H1 (cell line): ENCODE data around the gene GHRH. TPM values are rescaled to one million over a fixed set of nuclear protein-coding genes. Genes with fewer than 3 reads are reported as not detected.
A peak's percentile ranks its signal among the peaks of the same experiment; 100 is the strongest.

ENCODE experiments used
- CTCF ChIA-PET: fragments of 300-600 bp; sonication (Branson Sonifier 250); formaldehyde crosslinking; loops from one replicate; lab custom pipeline; 2021; ENCODE audit not compliant: partially characterized antibody; lab: Charles Lee
- POLR2A ChIA-PET: fragments of 300-600 bp; sonication (Branson Sonifier 250); formaldehyde crosslinking; loops from one replicate; lab custom pipeline; 2021; ENCODE audit warnings: inconsistent platforms; ENCODE audit not compliant: partially characterized antibody; lab: Charles Lee
- DNase-seq, 2 experiments: peaks; one replicate each; pipeline versions ENCODE4 v3.0.0 to v3.0.0-alpha.2; 2010 to 2022; ENCODE audit warnings: low spot score in 2 of 2, low read depth in 1 of 2, mixed read lengths in 1 of 2
- FAIRE-seq: peaks from 2 replicates; lab custom pipeline; 2011; peaks lifted over from hg19 to GRCh38; lab: Jason Lieb, UNC
- H2AFZ ChIP-seq: 2 replicates; pipeline ENCODE4 v1.8.1; 2012; ENCODE audit warnings: low read length, inconsistent platforms
- H2AK5ac ChIP-seq: 2 replicates; pipeline ENCODE4 v1.6.1; 2013; ENCODE audit warnings: low read depth, low read length
- H2BK120ac ChIP-seq: replicated peaks from 2 replicates; pipeline ENCODE3; 2013; ENCODE audit warnings: low read depth, low read length, inconsistent platforms
- H2BK12ac ChIP-seq: 2 replicates; pipeline ENCODE4 v1.6.1; 2013; ENCODE audit warnings: low read depth, low read length
- H2BK15ac ChIP-seq: 2 replicates; pipeline ENCODE4 v1.6.1; 2013; ENCODE audit warnings: low read length
- H2BK20ac ChIP-seq: 2 replicates; pipeline ENCODE4 v1.6.1; 2013; ENCODE audit warnings: low read length
- H2BK5ac ChIP-seq: 2 replicates; pipeline ENCODE4 v1.6.1; 2013; ENCODE audit warnings: low read depth, low read length
- H3K14ac ChIP-seq: 2 replicates; pipeline ENCODE4 v1.6.1; 2013; ENCODE audit warnings: inconsistent platforms; ENCODE audit not compliant: insufficient read length
- H3K18ac ChIP-seq: 2 replicates; pipeline ENCODE4 v1.6.1; 2013; ENCODE audit warnings: low read length; ENCODE audit errors: extremely low read depth
- H3K23ac ChIP-seq: 2 replicates; pipeline ENCODE4 v1.6.1; 2013; ENCODE audit warnings: inconsistent platforms; ENCODE audit not compliant: insufficient read length
- H3K23me2 ChIP-seq: 2 replicates; pipeline ENCODE4 v1.6.1; 2013; ENCODE audit warnings: low read depth, low read length
- H3K27ac ChIP-seq: 2 replicates; pipeline ENCODE4 v1.6.1; 2011; ENCODE audit warnings: low read depth, low read length, inconsistent platforms
- H3K27me3 ChIP-seq, 4 experiments: replicated peaks in 1 of 4; 1 replicate in 1 of 4; 2 replicates in 3 of 4; pipeline versions ENCODE4 v1.6.1 to v1.8.1; 2011 to 2013; ENCODE audit warnings: low read length in 3 of 4, mild to moderate bottlenecking in 3 of 4, inconsistent platforms in 2 of 4, mixed read lengths in 2 of 4, moderate library complexity in 1 of 4; ENCODE audit not compliant: control insufficient read depth in 3 of 4, insufficient read depth in 3 of 4; ENCODE audit errors: extremely low read depth in 1 of 4
- H3K36me3 ChIP-seq, 4 experiments: 2 replicates each; pipeline versions ENCODE4 v1.6.1 to v1.8.1; 2011 to 2013; ENCODE audit warnings: mild to moderate bottlenecking in 4 of 4, low read length in 3 of 4, moderate library complexity in 2 of 4, control low read depth in 1 of 4, inconsistent platforms in 1 of 4; ENCODE audit not compliant: insufficient read depth in 4 of 4, control insufficient read depth in 2 of 4
- H3K4ac ChIP-seq: replicated peaks from 2 replicates; pipeline ENCODE3; 2013; ENCODE audit warnings: low read length, low read depth, mixed read lengths, inconsistent platforms; ENCODE audit not compliant: insufficient read length
- H3K4me1 ChIP-seq, 4 experiments: replicated peaks in 1 of 4; 1 replicate in 1 of 4; 2 replicates in 3 of 4; pipeline versions ENCODE4 v1.6.1 to v1.8.1; 2011 to 2013; ENCODE audit warnings: low read length in 3 of 4, inconsistent platforms in 2 of 4, mixed read lengths in 1 of 4; ENCODE audit not compliant: insufficient read depth in 4 of 4, control insufficient read depth in 3 of 4
- H3K4me2 ChIP-seq, 2 experiments: 2 replicates each; pipeline versions ENCODE4 v1.6.1 to v1.8.1; 2011 to 2013; ENCODE audit warnings: low read depth in 2 of 2, low read length in 2 of 2, control low read depth in 1 of 2, inconsistent platforms in 1 of 2, mild to moderate bottlenecking in 1 of 2; ENCODE audit not compliant: insufficient read depth in 1 of 2
- H3K4me3 ChIP-seq, 4 experiments: fragments of 200-600, 300-600 bp in 1 of 4; sonication (generic), shearing (Covaris generic), sonication (Bioruptor Twin) in 1 of 4; 2 replicates each; pipeline versions ENCODE4 v1.5.1 to v1.8.1; 2011 to 2016; ENCODE audit warnings: low read length in 4 of 4, low read depth in 3 of 4, control low read depth in 2 of 4, inconsistent platforms in 2 of 4, mild to moderate bottlenecking in 2 of 4, mixed read lengths in 1 of 4, moderate library complexity in 1 of 4; ENCODE audit not compliant: insufficient read depth in 2 of 4; ENCODE audit errors: extremely low read depth in 1 of 4
- H3K56ac ChIP-seq: replicated peaks from 2 replicates; pipeline ENCODE3; 2013; ENCODE audit warnings: low read depth, mild to moderate bottlenecking, mixed read lengths, low read length, inconsistent platforms; ENCODE audit not compliant: insufficient read length
- H3K79me1 ChIP-seq: 2 replicates; pipeline ENCODE4 v1.6.1; 2013; ENCODE audit warnings: low read depth, low read length, control low read depth
- H3K79me2 ChIP-seq, 2 experiments: 2 replicates each; pipeline versions ENCODE4 v1.6.1 to v1.8.1; 2012 to 2013; ENCODE audit warnings: low read length in 2 of 2, mild to moderate bottlenecking in 2 of 2, inconsistent platforms in 1 of 2; ENCODE audit not compliant: insufficient read depth in 2 of 2, control insufficient read depth in 1 of 2
- H3K9ac ChIP-seq, 4 experiments: replicated peaks in 1 of 4; 1 replicate in 1 of 4; 2 replicates in 3 of 4; pipeline versions ENCODE4 v1.6.1 to v1.8.1; 2011 to 2013; ENCODE audit warnings: low read depth in 3 of 4, low read length in 3 of 4, control low read depth in 2 of 4, mild to moderate bottlenecking in 2 of 4, moderate library complexity in 2 of 4, inconsistent platforms in 1 of 4; ENCODE audit errors: extremely low read depth in 1 of 4
- H3K9me3 ChIP-seq, 2 experiments: 2 replicates each; pipeline versions ENCODE4 v1.6.1 to v1.8.1; 2012 to 2013; ENCODE audit warnings: mild to moderate bottlenecking in 2 of 2, moderate library complexity in 2 of 2, control low read depth in 1 of 2, inconsistent platforms in 1 of 2, low read depth in 1 of 2, low read length in 1 of 2, mixed read lengths in 1 of 2; ENCODE audit not compliant: insufficient read depth in 2 of 2
- H4K20me1 ChIP-seq, 2 experiments: replicated peaks in 1 of 2; 2 replicates each; pipeline versions ENCODE3 to v1.8.1; 2011 to 2013; ENCODE audit warnings: inconsistent platforms in 2 of 2, low read length in 2 of 2, mild to moderate bottlenecking in 1 of 2; ENCODE audit not compliant: insufficient read depth in 2 of 2, control insufficient read depth in 1 of 2
- H4K5ac ChIP-seq: 2 replicates; pipeline ENCODE4 v1.6.1; 2013; ENCODE audit warnings: low read length, low read depth, mixed read lengths, inconsistent platforms; ENCODE audit not compliant: insufficient read length
- H4K8ac ChIP-seq: 2 replicates; pipeline ENCODE4 v1.8.0; 2013; ENCODE audit warnings: mild to moderate bottlenecking, moderate library complexity, low read length, inconsistent platforms; ENCODE audit not compliant: insufficient read depth; ENCODE audit errors: extremely low read depth
- H4K91ac ChIP-seq: replicated peaks from 2 replicates; pipeline ENCODE3; 2013; ENCODE audit warnings: low read length, mixed read lengths, inconsistent platforms; ENCODE audit not compliant: insufficient read length
- ATF3 ChIP-seq: IDR thresholded peaks from 2 replicates; pipeline ENCODE4 v1.6.1; 2011; ENCODE audit warnings: low read depth, mild to moderate bottlenecking, low read length; ENCODE audit not compliant: insufficient read depth
- CBX8 ChIP-seq: fragments of 300-800, 300-1000 bp; sonication (generic); IDR thresholded peaks from 2 replicates; pipeline ENCODE4 v1.7.1; 2016; ENCODE audit warnings: low read depth, low read length, borderline replicate concordance
- KDM1A ChIP-seq: fragments of 200-600, 300-600 bp; sonication (generic); IDR thresholded peaks from 2 replicates; pipeline ENCODE4 v1.7.1; 2016; ENCODE audit warnings: mild to moderate bottlenecking, low read length, borderline replicate concordance
- RXRA ChIP-seq: IDR thresholded peaks from 2 replicates; pipeline ENCODE4 v1.6.1; 2011; ENCODE audit warnings: low read depth, mild to moderate bottlenecking, low read length, moderate library complexity; ENCODE audit not compliant: insufficient read depth
- SIX5 ChIP-seq: IDR thresholded peaks from 2 replicates; pipeline ENCODE4 v1.6.1; 2011; ENCODE audit warnings: mild to moderate bottlenecking, low read depth, low read length
- WGBS, 2 experiments: shearing (Covaris generic) in 1 of 2; methylation state at CpG; one replicate each; pipeline versions ENCODE4 v1.1.6 to v1.1.7; 2013 to 2015; ENCODE audit warnings: low lambda C conversion rate in 2 of 2, mixed read lengths in 2 of 2, inconsistent platforms in 1 of 2, low coverage in 1 of 2, missing lambda C conversion rate in 1 of 2; ENCODE audit not compliant: insufficient replicate concordance in 2 of 2, insufficient coverage in 1 of 2, insufficient read length in 1 of 2; ENCODE audit errors: extremely low coverage in 1 of 2, missing lambda C conversion rate in 1 of 2; 5-methylcytosine and 5-hydroxymethylcytosine counted together
- polyA plus RNA-seq, 7 experiments: library from polyadenylated mRNA; depleted of rRNA in 3 of 7; stranded (reverse) in 5 of 7; unstranded in 2 of 7; fragments of >200 nt in 5 of 7; fragments of 200-250 nt in 2 of 7; gene quantifications; 1 replicate in 5 of 7; 2 replicates in 1 of 7; 4 replicates in 1 of 7; pipeline versions ENCODE4 v1.2.1 to v1.2.3, GENCODE V29; 2011 to 2013; ENCODE audit warnings: missing spikeins in 2 of 7, mixed read lengths in 2 of 7
- total RNA-seq: library from RNA; stranded (reverse); fragmentation: NEBNext Ultra II Directional; extraction: Animal tissue kit (Norgen Biotek cat#: 25700); gene quantifications from 2 replicates; pipeline ENCODE4 v1.2.1, GENCODE V29; 2021

The GHRH gene
- total and polyA plus RNA-seq, 2 of the 8 experiments (the other 6 are each of a cell fraction or from before 2014, with no cell fraction given) = not detected

DNA sequence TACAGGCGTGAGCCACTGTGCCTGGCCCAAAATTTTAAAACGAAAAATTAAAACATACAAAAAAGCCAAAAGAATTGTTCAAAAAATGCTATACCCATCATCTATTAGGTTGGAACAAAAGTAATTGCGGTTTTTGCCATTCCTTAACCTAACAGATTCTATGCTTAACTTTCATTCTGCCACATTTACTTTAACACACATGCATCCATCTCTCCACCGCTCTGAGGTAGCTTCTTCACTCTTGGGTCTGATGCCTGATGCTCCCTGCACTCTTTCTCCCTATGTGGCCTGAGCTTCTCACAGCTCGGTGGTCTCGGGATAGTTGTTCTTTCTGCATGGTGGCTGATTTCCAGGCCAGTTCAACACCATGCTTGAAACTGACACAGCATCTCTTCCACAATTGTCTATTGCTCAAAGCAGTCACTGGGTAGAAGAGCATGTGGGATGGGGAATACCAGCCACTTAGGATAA is 23.1 kb upstream of the GHRH start:
- CTCF ChIA-PET = interaction anchor here (0.9 to 8.2 kb wide), 8 partner anchors 13 to 208 kb away, joined by 3 to 91 read pairs (median 4); no protein-coding TSS in a partner anchor

More for the DNA sequence above, 23.1 kb upstream of the GHRH start:
- H2BK5ac ChIP-seq = no peak overlapping the region
- 0 out of 7 replicates have a peak, but pooled peaks cover 0 to 4% (median 0%) of the 10 kb centered on the region in 4 experiments for H3K27me3 ChIP-seq
- no peak overlapping the region for H4K8ac ChIP-seq
- POLR2A ChIA-PET = interaction anchor here (1.0 kb wide), 1 partner anchor 246 kb away, joined by 3 read pairs; no protein-coding TSS in a partner anchor
- H3K14ac ChIP-seq = no peak overlapping the region
- no peak overlapping the region for H3K23ac ChIP-seq
- no peak overlapping the region for H3K18ac ChIP-seq
- no peaks in the 10 kb centered on the region for H3K9me3 ChIP-seq
- H4K5ac ChIP-seq = no peak overlapping the region
- H3K9ac ChIP-seq = no peak overlapping the region
- H3K4me1 ChIP-seq = peaks cover 0 to 11% (median under 1%) of the 10 kb centered on the region in 4 experiments; a peak in 4 of 7 replicates
- no peak overlapping the region for H3K27ac ChIP-seq
- H3K4me2 ChIP-seq = no peak overlapping the region
- no peaks in the 10 kb centered on the region for H3K79me2 ChIP-seq
- no peak overlapping the region for H2AK5ac ChIP-seq
- no peaks in the 10 kb centered on the region for H3K36me3 ChIP-seq
- FAIRE-seq = no peak
- no peak overlapping the region for H2BK20ac ChIP-seq
- H2BK15ac ChIP-seq = peak overlapping the region; percentile 2; the same call in 1 of the 2 replicates
- H2BK120ac ChIP-seq = no peak overlapping the region
- no peaks in the 10 kb centered on the region for H3K23me2 ChIP-seq
- no peak for DNase-seq
- no peak overlapping the region for H2BK12ac ChIP-seq
- TF ChIP-seq CBX8 = no peak
- TF ChIP-seq SIX5 = no peak
- TF ChIP-seq RXRA = no peak
- TF ChIP-seq KDM1A = no peak
- TF ChIP-seq ATF3 = no peak
- H3K4me3 ChIP-seq = no peak overlapping the region
- H3K56ac ChIP-seq = no peak overlapping the region
- WGBS, 2 experiments = 89% methylated on average over 6 of the region's 6 CpGs; no CpG with 5 or more reads in 1 of the 2 experiments
- H2AFZ ChIP-seq = no peak overlapping the region
- no peak overlapping the region for H3K4ac ChIP-seq
- H4K20me1 ChIP-seq = no peaks in the 10 kb centered on the region
- H4K91ac ChIP-seq = no peak overlapping the region
- H3K79me1 ChIP-seq = no peaks in the 10 kb centered on the region
